Measurements from ENCODE around the gene PHYHD1. TPM values are rescaled to one million over a fixed set of nuclear protein-coding genes. Genes with fewer than 3 reads are reported as not detected.

Gene PHYHD1
- total RNA-seq = 4.9 and 9.3 TPM in 2 replicates

DNA sequence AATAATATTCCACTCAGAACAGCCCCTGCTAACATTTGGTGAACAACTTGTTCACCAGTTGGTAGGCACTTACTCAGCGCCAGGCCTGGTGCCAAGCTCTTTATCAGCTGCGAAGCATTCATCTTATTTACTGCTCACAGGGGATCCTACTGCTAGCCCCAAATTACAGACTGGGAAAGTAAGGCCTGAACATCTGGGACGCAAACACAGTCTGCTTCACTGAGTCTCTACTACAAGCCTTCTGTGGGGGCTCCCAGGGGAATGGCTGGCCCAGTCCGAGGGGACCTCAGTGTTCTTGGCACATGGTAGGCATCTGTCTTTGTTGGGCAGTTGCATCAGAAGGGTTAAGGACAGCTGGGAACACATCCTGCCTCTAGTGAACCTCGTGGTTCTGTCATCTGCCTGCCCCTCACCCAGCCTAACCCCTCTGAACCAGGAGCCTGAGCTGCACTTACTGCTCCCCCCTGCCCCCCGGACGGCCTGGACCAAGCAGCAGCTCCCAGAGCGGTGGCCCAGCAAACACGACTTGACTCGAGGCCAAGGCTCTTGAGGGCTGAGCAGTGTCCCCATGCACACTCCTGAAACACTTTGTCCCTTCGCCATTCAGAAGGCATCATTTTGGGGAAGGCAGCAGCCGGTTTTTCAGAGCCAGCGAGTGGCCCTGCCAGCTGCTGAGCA, at the start of gene PHYHD1:
TSS of gene PHYHD1 (plus strand) at position 602 of the 678 bp plus-strand sequence. CDS start 1,342 bp downstream, outside the sequence.

GRCh38 chr9:128881884-128882676, 38.7 kb upstream of the PHYHD1 start, which contains the start of the genes KYAT1 and LRRC8A:
TSS of gene KYAT1 (minus strand) at chr9:128881950. CDS start at chr9:128845405, 36,545 bp downstream.
TSS of gene LRRC8A (plus strand) at chr9:128882133. CDS start at chr9:128907165, 25,032 bp downstream.

DNA sequence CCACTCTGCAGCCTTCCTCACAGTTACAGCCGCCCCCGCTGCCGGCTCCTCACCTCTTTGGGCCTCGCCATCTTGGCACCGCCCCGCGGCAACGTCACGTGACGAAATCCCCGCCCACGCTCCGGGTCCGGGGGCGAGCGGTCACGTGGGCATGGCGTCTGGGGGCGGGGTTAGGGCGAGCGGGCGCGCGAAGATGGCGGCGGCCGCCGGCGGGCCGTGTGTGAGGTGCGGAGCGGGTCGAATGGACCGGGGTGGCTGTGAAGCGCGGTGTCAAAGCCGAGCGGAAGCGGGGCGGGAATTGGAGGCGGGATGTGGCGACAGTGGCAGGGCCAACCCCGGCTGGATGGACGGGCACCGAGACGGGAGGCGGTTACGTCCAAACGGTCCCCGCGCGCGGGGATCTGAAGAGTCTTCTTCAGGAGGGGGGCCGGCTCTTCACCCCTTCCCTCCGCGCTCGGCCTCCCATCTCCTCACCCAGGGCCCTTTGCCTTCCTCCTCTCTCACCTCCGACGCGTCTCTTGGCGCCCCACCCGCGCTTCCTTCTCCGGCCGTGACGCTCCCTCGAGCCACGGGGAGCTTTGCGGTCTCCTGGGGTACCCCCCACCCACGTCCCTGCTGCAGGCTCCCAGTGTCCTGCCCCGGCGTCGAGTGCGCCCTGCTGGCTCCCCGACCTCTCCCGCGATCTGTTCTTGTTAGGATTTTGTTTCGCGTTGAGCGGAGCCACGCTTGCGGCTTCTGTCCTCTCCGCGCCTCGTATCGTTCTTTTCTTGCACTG, 26.9 kb downstream of the PHYHD1 start, which contains the start of the genes DOLK and NUP188:
TSS of gene DOLK (minus strand) at position 77 of the 775 bp plus-strand sequence. CDS start 300 bp downstream, outside the sequence.
TSS of gene NUP188 (plus strand) at position 173 of the 775 bp plus-strand sequence. CDS start at position 194, 21 bp downstream.

Other genes with a start within 250 kb of the PHYHD1 start
- gene SET, start 231.8 kb upstream of the PHYHD1 start, total RNA-seq = 240 and 280 TPM in 2 replicates
- gene PKN3, start 218.5 kb upstream of the PHYHD1 start, total RNA-seq = 0.46 and 0.59 TPM in 2 replicates
- 38.3 and 40.3 TPM in 2 replicates for gene ZDHHC12, start 196.9 kb upstream of the PHYHD1 start, total RNA-seq
- 39.9 and 40.9 TPM in 2 replicates for gene ZER1, start 149.1 kb upstream of the PHYHD1 start, total RNA-seq
- gene TBC1D13, start 133.7 kb upstream of the PHYHD1 start, total RNA-seq = 16.3 and 17.8 TPM in 2 replicates
- gene ENDOG, start 102.5 kb upstream of the PHYHD1 start, total RNA-seq = 11.7 and 20.8 TPM in 2 replicates
- 18.1 and 25.7 TPM in 2 replicates for gene SPOUT1, start 91.2 kb upstream of the PHYHD1 start, total RNA-seq
- gene KYAT1, start 39.0 kb upstream of the PHYHD1 start, total RNA-seq = 8.1 and 13.3 TPM in 2 replicates
- gene LRRC8A, start 38.8 kb upstream of the PHYHD1 start, total RNA-seq = 57.5 and 76.5 TPM in 2 replicates
- 24.9 and 30.9 TPM in 2 replicates for gene DOLK, start 26.6 kb downstream of the PHYHD1 start, total RNA-seq
- gene NUP188, start 26.7 kb downstream of the PHYHD1 start, total RNA-seq = 43.2 and 70.9 TPM in 2 replicates
- gene SH3GLB2, start 107.3 kb downstream of the PHYHD1 start, total RNA-seq = 39.2 and 69.5 TPM in 2 replicates
- gene MIGA2, start 115.6 kb downstream of the PHYHD1 start, total RNA-seq = 29.0 and 34.1 TPM in 2 replicates
- 9.7 and 9.8 TPM in 2 replicates for gene DOLPP1, start 160.1 kb downstream of the PHYHD1 start, total RNA-seq
- 70.1 and 73.5 TPM in 2 replicates for gene CRAT, start 189.8 kb downstream of the PHYHD1 start, total RNA-seq
- gene PTPA, start 190.4 kb downstream of the PHYHD1 start, total RNA-seq = 137 and 202 TPM in 2 replicates

Measured in smooth muscle cell of the pulmonary artery (primary cell).